Stimulated activated CD8-positive, alpha-beta memory T cell treated with anti-CD3 and anti-CD28 coated beads, Interleukin-7, amount 100 ng/mL, for 48 hours (primary cell): ENCODE data around the gene DCC.

Source experiments
- DNase-seq, 2 donors: peaks; one replicate each; pipeline ENCODE4 v3.0.0-alpha.2; 2020; ENCODE audit warnings: low read depth in 1 of 2; ENCODE audit errors: extremely low read depth in 1 of 2

DCC gene

DNA sequence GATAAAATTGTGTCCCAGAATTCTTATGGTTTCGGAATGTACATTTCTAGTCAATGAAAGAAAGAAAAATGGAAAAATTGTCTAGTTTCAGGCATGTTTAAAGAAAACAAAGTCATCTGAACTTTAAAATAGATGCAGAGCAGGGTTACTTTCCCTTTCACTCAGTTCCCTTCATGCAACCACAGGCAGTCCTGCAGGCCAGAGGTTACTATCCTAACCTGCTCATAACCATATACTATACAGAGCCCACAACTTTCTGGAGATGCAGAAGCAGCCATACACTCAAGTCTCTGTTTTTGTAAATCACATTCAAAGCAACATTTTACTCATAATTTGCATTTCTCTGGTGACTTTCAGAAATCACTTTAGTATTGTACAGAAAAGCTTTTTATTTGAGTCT lies 1194.2 kb downstream of the DCC start:
- no peak for DNase-seq

DNA sequence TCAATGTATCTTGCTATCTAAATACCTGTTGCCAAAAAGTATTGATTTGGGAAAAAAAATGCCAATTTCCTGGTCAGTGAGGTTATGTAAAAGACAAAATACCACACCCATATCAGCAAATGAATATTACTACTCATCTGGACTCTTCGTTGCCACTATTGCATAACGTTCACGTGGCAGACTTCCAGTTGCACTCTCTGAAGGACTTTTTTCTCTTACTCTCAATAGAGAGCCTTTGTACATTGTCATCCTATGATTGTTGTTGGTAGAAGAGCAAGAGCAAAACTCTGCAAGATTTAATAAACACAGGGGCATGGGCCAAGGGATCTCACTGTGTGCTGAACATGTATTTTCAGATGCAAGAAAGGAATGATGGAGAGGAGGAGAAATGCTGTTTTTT lies 1194.7 kb downstream of the DCC start:
- no peak for DNase-seq

DNA sequence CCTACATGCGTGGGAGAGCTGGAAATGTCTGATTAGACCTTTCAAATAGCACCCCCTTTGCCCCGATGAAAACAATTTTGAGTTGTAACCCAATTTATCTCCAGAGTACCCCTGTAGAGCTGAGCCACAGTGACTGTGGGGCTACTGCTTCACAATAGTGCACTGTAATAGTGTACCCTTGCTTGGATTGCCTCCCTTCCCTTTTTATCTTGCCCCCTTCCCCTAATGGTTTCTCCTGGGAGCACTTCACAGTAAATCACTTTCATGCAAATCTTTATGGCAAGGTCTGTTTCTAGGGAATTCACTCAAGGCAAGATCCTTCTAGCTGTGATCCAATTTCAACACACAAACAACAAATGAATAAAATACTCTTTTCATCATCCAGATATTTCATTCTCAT lies 1196.9 kb downstream of the DCC start:
- no peak for DNase-seq

DNA sequence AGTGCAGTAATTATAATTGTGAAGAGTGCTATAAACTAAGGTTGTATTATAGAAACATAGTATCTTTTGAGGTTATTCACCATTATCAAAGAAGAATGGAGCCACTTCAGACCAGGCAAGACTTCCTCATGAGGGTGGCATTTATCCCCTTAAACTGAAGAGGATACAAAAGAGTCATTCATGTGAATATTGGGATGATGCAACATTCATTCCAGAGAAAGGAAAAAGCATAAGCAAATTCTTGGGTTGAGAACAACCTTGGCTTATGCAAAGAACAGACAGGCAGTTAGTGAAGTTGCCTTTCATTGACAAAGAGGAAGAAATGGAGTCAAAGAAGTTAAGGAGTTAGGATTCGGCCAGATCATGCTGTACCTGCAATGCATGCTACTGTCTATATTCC lies 1201.9 kb downstream of the DCC start:
- DNase-seq, result no peak

DNA sequence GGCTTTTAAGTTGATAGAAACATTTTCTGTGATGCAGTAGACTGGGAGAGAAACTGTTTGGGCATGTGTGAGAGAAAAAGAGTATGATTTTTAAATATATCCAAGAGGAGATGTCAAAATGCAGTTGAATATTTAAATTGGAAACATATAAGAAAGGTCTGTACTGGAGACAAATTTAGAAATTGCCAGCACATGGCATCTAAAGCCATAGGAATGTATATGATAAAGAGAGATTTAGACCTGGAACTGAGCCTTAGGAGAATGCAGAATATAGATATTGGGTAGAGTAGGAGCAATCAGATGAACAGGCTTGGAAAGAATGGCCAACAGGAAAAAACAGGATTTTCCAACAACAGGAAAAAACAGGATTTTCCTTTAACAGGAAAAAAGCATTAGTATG lies 1203.7 kb downstream of the DCC start:
- no peak for DNase-seq

DNA sequence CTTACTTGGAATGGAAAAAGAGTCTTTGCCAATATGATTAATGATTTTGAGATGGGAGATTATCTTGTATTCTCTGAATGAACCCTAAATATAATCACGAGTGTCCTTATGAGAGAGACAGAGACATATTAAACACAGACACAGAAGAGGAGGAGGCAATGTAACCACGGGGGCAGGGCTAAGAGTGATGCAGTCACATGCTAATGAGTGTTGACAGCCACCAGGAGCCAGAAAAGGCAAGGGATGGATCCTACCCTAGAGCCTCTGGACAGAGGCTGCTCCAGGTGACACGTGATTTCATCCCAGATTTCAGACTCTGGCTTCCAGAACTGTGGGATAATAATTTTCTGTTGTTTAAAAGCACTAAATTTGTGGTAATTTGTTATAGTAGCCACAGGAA lies 1204.9 kb downstream of the DCC start:
- DNase-seq, result no peak

DNA sequence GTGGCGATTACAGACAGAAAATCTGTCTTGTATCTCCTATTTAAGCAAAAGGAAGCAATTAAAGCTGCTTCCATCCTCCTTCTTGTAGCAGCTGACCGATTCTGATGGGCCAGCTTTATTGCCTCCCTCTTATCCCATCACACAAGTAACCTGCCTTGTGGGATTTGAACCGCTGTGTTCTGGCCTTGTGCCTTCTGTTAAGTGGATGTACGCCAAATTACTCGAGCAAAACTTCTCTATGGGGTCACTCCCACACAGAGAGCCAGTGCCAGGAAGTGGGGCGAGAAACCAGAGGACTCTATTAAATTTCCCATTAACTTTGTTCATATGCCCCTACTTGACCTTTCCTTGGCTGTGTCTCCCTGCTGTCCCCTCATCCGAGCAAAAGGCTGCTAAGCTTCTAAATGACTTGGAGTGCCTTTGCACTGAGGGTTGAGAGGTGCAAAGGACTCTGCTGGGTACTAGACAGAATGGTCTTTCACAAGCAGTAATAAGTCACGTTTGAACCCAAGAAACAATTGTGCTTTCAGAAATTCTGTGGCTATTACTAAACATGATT lies 1212.0 kb downstream of the DCC start:
- no peak for DNase-seq

DNA sequence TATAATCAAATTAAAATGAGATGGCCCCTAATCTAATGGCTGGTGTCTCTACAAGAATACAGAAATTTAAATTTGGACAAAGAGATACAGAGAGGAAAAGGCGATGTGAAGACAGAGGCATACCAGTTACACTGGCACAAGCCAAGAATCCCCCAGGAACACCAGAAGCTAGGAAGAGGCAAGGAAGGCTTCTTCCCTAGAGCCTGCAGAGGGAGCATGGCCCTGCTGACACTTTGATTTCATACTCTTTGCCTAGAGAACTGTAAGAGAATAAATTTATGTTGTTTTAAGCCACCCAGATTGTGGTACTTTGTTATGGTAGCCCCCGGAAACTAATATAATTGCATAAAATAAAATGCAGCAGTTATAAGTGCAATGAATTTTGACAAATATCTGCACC lies 1213.0 kb downstream of the DCC start:
- no peak for DNase-seq

DNA sequence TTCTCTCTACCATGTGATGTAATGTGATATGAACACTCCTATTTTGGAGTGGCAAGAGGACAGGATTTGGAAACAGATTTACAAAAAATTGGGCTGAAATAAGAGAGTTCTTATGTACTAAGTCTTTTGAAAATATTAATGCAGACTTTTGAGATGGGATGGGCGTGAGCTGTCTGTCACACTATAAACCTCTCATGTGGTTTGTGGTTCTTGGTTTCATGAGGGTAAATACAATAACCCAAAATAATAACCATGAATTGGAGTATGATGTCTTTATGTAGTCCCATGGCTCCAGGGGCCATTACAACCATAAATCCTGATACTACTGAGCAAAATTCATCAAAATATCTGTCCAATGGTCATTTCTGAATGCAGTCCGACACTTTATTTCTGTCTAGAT lies 1216.5 kb downstream of the DCC start:
- no peak for DNase-seq

DNA sequence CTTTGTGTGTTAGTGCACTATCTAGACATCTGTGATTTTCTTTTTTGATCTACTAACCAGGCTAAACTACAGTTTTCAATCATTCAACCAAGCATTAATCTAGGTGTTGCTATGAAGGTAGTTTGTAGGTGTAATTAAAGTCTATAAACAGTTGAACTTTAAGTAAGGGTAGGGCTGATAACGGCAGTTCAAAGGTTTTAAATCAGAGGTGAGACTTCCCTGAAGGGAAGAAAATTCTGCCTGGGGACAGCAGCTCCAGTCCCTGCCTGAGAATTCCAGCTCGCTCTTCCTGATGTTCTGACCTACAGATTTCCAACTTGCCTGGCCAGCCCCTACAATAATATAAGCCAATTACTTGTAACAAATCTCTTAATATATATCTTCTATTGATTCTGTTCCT lies 1220.5 kb downstream of the DCC start:
- no peak for DNase-seq

DNA sequence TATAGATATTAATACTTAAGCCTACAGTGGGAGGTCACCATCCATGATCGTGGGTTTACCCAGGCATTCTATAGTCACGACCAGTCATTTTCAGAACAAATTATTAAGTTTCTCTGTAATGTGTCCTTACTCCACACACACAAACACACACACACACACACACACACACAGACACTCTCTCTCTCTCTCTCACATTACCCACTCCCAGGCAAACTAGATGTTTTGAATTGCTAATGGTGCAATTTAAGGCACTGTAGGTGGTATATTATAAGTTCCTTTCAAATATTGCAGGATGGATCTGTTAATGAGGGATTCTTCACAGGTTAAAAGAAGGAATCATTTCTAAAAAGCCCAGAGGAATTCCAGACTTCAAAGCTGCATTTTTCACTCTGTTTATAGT lies 1226.6 kb downstream of the DCC start:
- no peak for DNase-seq

DNA sequence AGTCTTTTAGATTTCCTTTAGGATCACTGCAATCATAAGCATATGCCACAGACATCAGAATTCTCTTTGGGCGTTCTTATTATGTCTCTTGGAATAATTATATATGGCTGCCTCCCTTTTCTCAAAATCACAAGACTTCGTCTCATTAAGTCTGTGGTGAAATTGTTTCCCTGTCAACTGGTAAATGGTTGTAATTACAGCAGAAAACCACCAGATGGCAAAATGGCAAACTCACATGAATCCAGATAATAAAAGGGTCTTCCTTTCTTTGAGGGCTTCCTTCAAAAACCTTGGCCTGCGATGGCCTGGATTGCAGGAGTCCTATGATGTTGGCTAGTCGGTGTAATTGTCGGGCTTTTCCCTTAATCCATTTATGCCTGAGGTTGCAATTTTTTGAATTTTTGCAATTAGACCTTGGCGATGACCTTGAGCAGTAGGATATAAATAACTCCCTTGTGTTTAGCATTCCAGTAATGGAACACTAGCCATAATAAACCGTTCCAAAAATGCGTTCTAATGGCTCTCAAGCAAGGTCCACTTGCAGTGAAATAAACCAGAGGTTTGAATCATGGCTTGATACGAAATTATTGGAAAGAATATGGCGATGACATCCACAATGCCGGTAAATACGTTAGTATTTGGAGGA lies 1228.1 kb downstream of the DCC start:
- no peak for DNase-seq
